Lower lobe of right lung (tissue), 2 donors: Measurements from ENCODE around the gene SCGB1D1. TPM values are rescaled to one million over a fixed set of nuclear protein-coding genes. Genes with fewer than 3 reads are reported as not detected.
A peak's percentile ranks its signal among the peaks of the same experiment; 100 is the strongest.
"Not testable (repeated sequence)": the region's sequence is repeated elsewhere in the genome, so short reads cannot be mapped to it uniquely, and the experiment has no call there.

Source experiments
- ATAC-seq, 2 donors: fragments of 200-7000 bp; cut with Tn5 transposase; one replicate each; pipeline ENCODE4 v1.9.1; 2020 to 2022; ENCODE audit warnings: mild to moderate bottlenecking in 2 of 2, moderate library complexity in 2 of 2
- DNase-seq: peaks from one replicate; pipeline ENCODE4 v3.0.0-alpha.2; 2020
- H3K27ac ChIP-seq: fragments of 200-600 bp; one replicate; pipeline ENCODE4 v1.8.0; 2022
- H3K27me3 ChIP-seq: fragments of 200-600 bp; one replicate; pipeline ENCODE4 v1.8.0; 2022; ENCODE audit warnings: low read depth
- H3K36me3 ChIP-seq: fragments of 200-600 bp; one replicate; pipeline ENCODE4 v1.8.0; 2022; ENCODE audit warnings: mild to moderate bottlenecking
- H3K4me1 ChIP-seq: fragments of 200-600 bp; one replicate; pipeline ENCODE4 v1.8.0; 2022
- H3K4me3 ChIP-seq: fragments of 200-600 bp; one replicate; pipeline ENCODE4 v1.8.0; 2022; ENCODE audit warnings: mild to moderate bottlenecking
- H3K9me3 ChIP-seq: fragments of 200-600 bp; one replicate; pipeline ENCODE4 v1.8.0; 2022
- intact Hi-C: fragments of 100-400 bp; cut with DNase I; formaldehyde crosslinking; loops from one replicate; pipeline ENCODE4 v1.11.0; 2022
- total RNA-seq: library from RNA; stranded (reverse); fragmentation: NEBNext Ultra II Directional; extraction: Animal tissue kit (Norgen Biotek cat#: 25700); gene quantifications from one replicate; pipeline ENCODE4 v1.2.1, GENCODE V29; 2021
- TF ChIP-seq, protein P1 (sequence below): fragments of 200-600 bp; IDR thresholded peaks from one replicate; pipeline ENCODE4 v1.8.0; 2022; ENCODE audit warnings: antibody characterized with exemption, mild to moderate bottlenecking
- donor health status: DM: no; HTN: yes; CAD: no; lungs with severe emphysema.

Gene SCGB1D1
- total RNA-seq, 1 donor from 2014 or later = not detected

- DNase-seq (no peak), ATAC-seq (no peak)
- no peak overlapping the region for H3K4me3 ChIP-seq
- no peaks in the 10 kb centered on the region for H3K4me1 ChIP-seq
- no peaks in the 10 kb centered on the region for H3K36me3 ChIP-seq
- peaks cover 15% of the 10 kb centered on the region for H3K27me3 ChIP-seq
- TF ChIP-seq, protein P1, sequence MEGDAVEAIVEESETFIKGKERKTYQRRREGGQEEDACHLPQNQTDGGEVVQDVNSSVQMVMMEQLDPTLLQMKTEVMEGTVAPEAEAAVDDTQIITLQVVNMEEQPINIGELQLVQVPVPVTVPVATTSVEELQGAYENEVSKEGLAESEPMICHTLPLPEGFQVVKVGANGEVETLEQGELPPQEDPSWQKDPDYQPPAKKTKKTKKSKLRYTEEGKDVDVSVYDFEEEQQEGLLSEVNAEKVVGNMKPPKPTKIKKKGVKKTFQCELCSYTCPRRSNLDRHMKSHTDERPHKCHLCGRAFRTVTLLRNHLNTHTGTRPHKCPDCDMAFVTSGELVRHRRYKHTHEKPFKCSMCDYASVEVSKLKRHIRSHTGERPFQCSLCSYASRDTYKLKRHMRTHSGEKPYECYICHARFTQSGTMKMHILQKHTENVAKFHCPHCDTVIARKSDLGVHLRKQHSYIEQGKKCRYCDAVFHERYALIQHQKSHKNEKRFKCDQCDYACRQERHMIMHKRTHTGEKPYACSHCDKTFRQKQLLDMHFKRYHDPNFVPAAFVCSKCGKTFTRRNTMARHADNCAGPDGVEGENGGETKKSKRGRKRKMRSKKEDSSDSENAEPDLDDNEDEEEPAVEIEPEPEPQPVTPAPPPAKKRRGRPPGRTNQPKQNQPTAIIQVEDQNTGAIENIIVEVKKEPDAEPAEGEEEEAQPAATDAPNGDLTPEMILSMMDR = no peak
- no peak overlapping the region for H3K27ac ChIP-seq
- intact Hi-C loops = no loop called here
- no peaks in the 10 kb centered on the region for H3K9me3 ChIP-seq
These were observed 8.9 kb upstream of the SCGB1D1 start for GRCh38 chr11:62181097-62181496.

DNA sequence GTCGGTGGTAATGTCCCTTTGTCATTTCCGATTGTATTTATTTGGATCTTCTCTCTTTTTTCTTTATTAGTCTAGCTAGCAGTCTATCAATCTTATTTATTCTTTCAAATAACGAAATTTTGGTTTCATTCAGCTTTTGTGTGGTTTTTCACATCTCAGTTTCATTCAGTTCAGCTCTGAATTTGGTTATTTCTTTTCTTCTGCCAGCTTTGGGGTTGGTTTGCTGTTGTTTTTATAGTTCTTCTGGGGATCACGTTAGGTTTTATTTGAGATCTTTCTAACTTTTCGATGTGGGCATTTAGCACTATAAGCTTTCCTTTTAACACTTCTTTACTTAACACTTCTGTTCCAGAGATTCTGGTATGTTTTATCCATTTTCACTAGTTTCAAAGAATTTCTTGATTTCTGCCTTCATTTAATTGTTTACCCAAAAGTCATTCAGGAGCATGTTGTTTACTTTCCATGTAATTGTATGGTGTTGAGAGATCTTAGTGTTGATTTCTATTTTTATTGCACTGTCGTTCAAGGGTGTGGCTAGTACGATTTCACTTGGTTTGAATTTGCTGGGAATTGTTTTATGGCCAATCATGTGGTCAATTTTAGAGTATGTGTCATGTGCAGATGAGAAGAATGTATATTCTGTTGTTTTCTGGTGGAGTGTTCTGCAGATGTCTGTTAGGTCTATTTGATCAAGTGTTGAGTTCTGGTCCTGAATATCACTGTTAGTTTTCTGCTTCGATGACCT lies 7.7 kb upstream of the SCGB1D1 start:
- Histone ChIP-seq H3K4me1 (no peaks in the 10 kb centered on the region), H3K9me3 (no peaks in the 10 kb centered on the region), H3K27me3 (peaks cover 12% of the 10 kb centered on the region), H3K4me3 (no peak overlapping the region), H3K27ac (no peak overlapping the region), H3K36me3 (no peaks in the 10 kb centered on the region)
- ATAC-seq (no peak), DNase-seq (no peak)
- intact Hi-C loops = no loop called here
- TF ChIP-seq, protein P1 = no peak

DNA sequence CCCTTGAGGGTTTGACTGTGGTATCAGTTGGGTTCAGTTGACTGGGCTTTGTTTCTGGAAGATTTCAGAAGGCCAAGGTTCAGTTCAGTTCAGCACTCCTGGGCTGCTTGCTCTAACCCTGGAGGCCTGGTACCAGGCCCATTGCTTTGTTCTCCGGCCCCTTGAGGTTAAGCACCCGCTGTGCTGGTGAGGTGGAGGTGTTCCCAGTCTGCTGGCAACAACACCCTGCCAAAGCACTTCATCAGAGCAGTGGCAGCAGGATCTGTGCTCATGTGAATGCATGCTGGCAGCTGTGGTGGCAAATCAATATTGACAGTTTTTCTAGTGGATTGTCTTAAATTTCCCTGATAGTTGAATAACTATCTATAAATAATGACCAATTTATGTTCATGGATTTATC lies 3.8 kb upstream of the SCGB1D1 start:
- no peak for ATAC-seq
- TF ChIP-seq, protein P1 = no peak
- intact Hi-C loops = no loop called here
- H3K27ac ChIP-seq = no peak overlapping the region
- no peak overlapping the region for H3K4me3 ChIP-seq
- peaks cover 37% of the 10 kb centered on the region for H3K27me3 ChIP-seq
- no peaks in the 10 kb centered on the region for H3K9me3 ChIP-seq
- DNase-seq = no peak
- no peaks in the 10 kb centered on the region for H3K4me1 ChIP-seq
- no peaks in the 10 kb centered on the region for H3K36me3 ChIP-seq

- Histone ChIP-seq H3K9me3 (no peaks in the 10 kb centered on the region), H3K4me3 (no peak overlapping the region), H3K36me3 (no peaks in the 10 kb centered on the region), H3K27ac (no peak overlapping the region), H3K27me3 (peaks cover 29% of the 10 kb centered on the region), H3K4me1 (no peaks in the 10 kb centered on the region)
- no peak for DNase-seq
- ATAC-seq = peak in 1 of 2 donors; percentile 35
- TF ChIP-seq, protein P1 = no peak
- intact Hi-C loops = no loop called here
These were observed 3.9 kb downstream of the SCGB1D1 start for GRCh38 chr11:62193952-62194351.

GRCh38 chr11:62195010-62195409 lies 5.0 kb downstream of the SCGB1D1 start:
- H3K27ac ChIP-seq, H3K4me3 ChIP-seq, DNase-seq, H3K9me3 ChIP-seq, H3K4me1 ChIP-seq, ATAC-seq, H3K36me3 ChIP-seq, intact Hi-C loops: not testable (repeated sequence)
- H3K27me3 ChIP-seq = peaks cover 18% of the 10 kb centered on the region

DNA sequence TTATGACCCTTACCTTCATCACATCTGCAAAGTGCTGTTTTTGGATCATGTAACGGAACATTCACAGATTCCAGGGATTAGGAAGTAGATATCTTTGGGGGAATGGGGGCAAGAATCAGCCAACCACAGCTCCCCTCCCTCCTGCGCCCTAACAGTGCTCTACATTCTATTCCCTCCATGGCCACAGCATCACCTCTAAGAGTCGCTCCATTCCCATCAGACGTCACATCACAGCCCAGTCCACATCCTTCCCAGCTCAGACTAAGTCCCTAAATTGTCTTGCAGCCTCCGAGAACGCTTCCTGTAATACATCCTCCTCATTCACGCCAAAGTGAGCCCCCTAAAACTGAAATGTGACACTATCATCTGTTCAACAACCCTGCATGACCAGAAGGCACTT lies 5.9 kb downstream of the SCGB1D1 start:
- no peak for ATAC-seq
- H3K4me3 ChIP-seq = no peak overlapping the region
- intact Hi-C loops = no loop called here

DNA sequence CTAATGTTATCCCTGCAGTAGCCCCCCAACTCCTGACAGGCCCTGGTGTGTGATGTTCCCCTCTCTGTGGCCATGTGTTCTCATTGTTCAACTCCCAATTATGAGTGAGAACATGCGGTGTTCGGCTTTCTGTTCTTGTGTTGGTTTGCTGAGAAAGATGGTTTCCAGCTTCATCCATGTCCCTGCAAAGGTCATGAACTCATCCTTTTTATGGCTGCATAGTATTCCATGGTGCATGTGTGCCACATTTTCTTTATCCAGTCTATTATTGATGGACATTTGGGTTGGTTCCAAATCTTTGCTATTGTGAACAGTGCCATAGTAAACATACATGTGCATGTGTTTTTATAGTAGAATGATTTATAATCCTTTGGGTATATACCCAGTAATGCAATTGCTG lies 7.4 kb downstream of the SCGB1D1 start:
- intact Hi-C loops, DNase-seq, H3K4me3 ChIP-seq, H3K36me3 ChIP-seq, H3K27me3 ChIP-seq, H3K4me1 ChIP-seq, H3K27ac ChIP-seq, H3K9me3 ChIP-seq, ATAC-seq: not testable (repeated sequence)

More for the DNA sequence above, 5.9 kb downstream of the SCGB1D1 start:
- TF ChIP-seq, protein P1 = no peak
- Histone ChIP-seq H3K27me3 (peaks cover 10% of the 10 kb centered on the region), H3K36me3 (no peaks in the 10 kb centered on the region), H3K9me3 (no peaks in the 10 kb centered on the region), H3K27ac (no peak overlapping the region), H3K4me1 (no peaks in the 10 kb centered on the region)
- DNase-seq = no peak
